Epithelial cell of esophagus (primary cell): ENCODE results near the gene SPRY2.
A peak's percentile ranks its signal among the peaks of the same experiment; 100 is the strongest.

ENCODE experiments used
- DNase-seq: peaks from one replicate; pipeline ENCODE4 v3.0.0; 2010; ENCODE audit warnings: low read depth
- H3K4me3 ChIP-seq: 2 replicates; pipeline ENCODE4 v1.5.1; 2011; ENCODE audit warnings: mild to moderate bottlenecking, low read length, control low read depth
- CTCF ChIP-seq: IDR thresholded peaks from 2 replicates; pipeline ENCODE4 v1.5.1; 2011; ENCODE audit warnings: low read depth, mild to moderate bottlenecking, low read length, control low read depth, inconsistent platforms; ENCODE audit not compliant: insufficient read depth; ENCODE audit errors: missing control alignments

SPRY2 gene

GRCh38 chr13:80341101-80341755 is at the start of gene SPRY2:
TSS of gene SPRY2 (minus strand) at chr13:80341126. CDS start at chr13:80337705, 3,421 bp downstream.
- DNase-seq: peak; percentile 94
- no peak for TF ChIP-seq CTCF
- H3K4me3 ChIP-seq: peak within 1 kb of the TSS; percentile 90

- no peak overlapping the region for H3K4me3 ChIP-seq
- no peak for TF ChIP-seq CTCF
- DNase-seq: no peak
Measured at GRCh38 chr13:80390338-80390737, 49.4 kb upstream of the SPRY2 start.

GRCh38 chr13:80389073-80390038 is 48.4 kb upstream of the SPRY2 start:
- peak; percentile 15 for DNase-seq
- TF ChIP-seq CTCF: no peak
- H3K4me3 ChIP-seq: no peak overlapping the region

- DNase-seq: no peak
- no peak overlapping the region for H3K4me3 ChIP-seq
- no peak for TF ChIP-seq CTCF
Measured at GRCh38 chr13:80388506-80388905, 47.6 kb upstream of the SPRY2 start.

GRCh38 chr13:80386592-80386991 is 45.7 kb upstream of the SPRY2 start:
- DNase-seq: no peak
- no peak overlapping the region for H3K4me3 ChIP-seq
- TF ChIP-seq CTCF: no peak

GRCh38 chr13:80386002-80386401 is 45.1 kb upstream of the SPRY2 start:
- no peak for TF ChIP-seq CTCF
- DNase-seq: no peak
- H3K4me3 ChIP-seq: no peak overlapping the region
